K562 (cell line): ENCODE data around the gene DNAJC11. TPM values are rescaled to one million over a fixed set of nuclear protein-coding genes. Genes with fewer than 3 reads are reported as not detected.

Source experiments
- CBX3 ChIP-seq, 2 experiments: IDR thresholded peaks; 1 replicate in 1 of 2; 2 replicates in 1 of 2; pipeline ENCODE4 v1.6.1; 2012; ENCODE audit warnings: inconsistent platforms in 2 of 2, low read length in 2 of 2, borderline replicate concordance in 1 of 2, control low read depth in 1 of 2
- CBX5 ChIP-seq: IDR thresholded peaks from 2 replicates; pipeline ENCODE4 v1.6.1; 2014; ENCODE audit warnings: low read depth, borderline replicate concordance
- CHD1 ChIP-seq: fragments of 200-600 bp; sonication (generic); IDR thresholded peaks from one replicate; pipeline ENCODE4 v1.6.1; 2012; ENCODE audit warnings: mild to moderate bottlenecking, moderate library complexity, low read length, inconsistent platforms
- EGR1 ChIP-seq: fragments of 450-650 bp; conservative IDR thresholded peaks from 2 replicates; pipeline ENCODE4 v1.6.1; 2017; ENCODE audit warnings: mild to moderate bottlenecking
- FUS ChIP-seq: fragments of 200-400 bp; formaldehyde crosslinking; optimal IDR thresholded peaks from 2 replicates; pipeline ENCODE3; 2017; ENCODE audit warnings: low read depth, low read length
- HBP1 ChIP-seq: fragments of 450-650 bp; formaldehyde crosslinking; IDR thresholded peaks from 2 replicates; pipeline ENCODE4 v1.4.0; 2022; ENCODE audit warnings: missing genetic modification characterization
- HMG20A ChIP-seq: fragments of 450-650 bp; formaldehyde crosslinking; conservative IDR thresholded peaks from 2 replicates; pipeline ENCODE4 v1.4.0; 2020; ENCODE audit warnings: mild to moderate bottlenecking, mixed read lengths
- HNRNPLL ChIP-seq: fragments of 200-400 bp; formaldehyde crosslinking; IDR thresholded peaks from 2 replicates; pipeline ENCODE4 v1.6.1; 2017; ENCODE audit warnings: low read length, low read depth, mild to moderate bottlenecking; ENCODE audit not compliant: poor library complexity, severe bottlenecking
- KLF16 ChIP-seq: IDR thresholded peaks from 2 replicates; pipeline ENCODE4 v1.6.1; 2016; ENCODE audit warnings: antibody characterized with exemption
- MBD1 ChIP-seq: fragments of 250-450 bp; sonication (Bioruptor Pico); IDR thresholded peaks from 2 replicates; pipeline ENCODE4 v1.8.0; 2022; ENCODE audit warnings: inconsistent platforms
- MBD2 ChIP-seq: sonication (generic); IDR thresholded peaks from 2 replicates; pipeline ENCODE4 v1.6.1; 2016; ENCODE audit warnings: low read depth, borderline replicate concordance
- MTA3 ChIP-seq: fragments of 450-650 bp; formaldehyde crosslinking; IDR thresholded peaks from 2 replicates; pipeline ENCODE4 v1.6.1; 2017; ENCODE audit warnings: mild to moderate bottlenecking, borderline replicate concordance
- NFE2 ChIP-seq: IDR thresholded peaks from 2 replicates; pipeline ENCODE4 v1.6.1; 2014; ENCODE audit warnings: antibody characterized with exemption, low read depth
- NKRF ChIP-seq: fragments of 450-650 bp; IDR thresholded peaks from 2 replicates; pipeline ENCODE4 v1.6.1; 2016; ENCODE audit warnings: borderline replicate concordance
- POLR2G ChIP-seq: fragments of 200-400 bp; formaldehyde crosslinking; IDR thresholded peaks from 2 replicates; pipeline ENCODE4 v1.6.1; 2017; ENCODE audit warnings: low read depth, mild to moderate bottlenecking, antibody characterized with exemption, low read length, moderate library complexity
- PREB ChIP-seq: sonication (generic); formaldehyde crosslinking; IDR thresholded peaks from 2 replicates; pipeline ENCODE4 v1.8.1; 2023; ENCODE audit warnings: mild to moderate bottlenecking, missing genetic modification reagents
- TCF7 ChIP-seq: sonication (generic); IDR thresholded peaks from 2 replicates; pipeline ENCODE4 v1.6.1; 2016; ENCODE audit warnings: antibody characterized with exemption, borderline replicate concordance
- ZNF133 ChIP-seq: fragments of 250-450 bp; sonication (Bioruptor Pico); IDR thresholded peaks from 2 replicates; pipeline ENCODE4 v1.4.0; 2020; ENCODE audit warnings: mild to moderate bottlenecking
- ZNF146 ChIP-seq: IDR thresholded peaks from one replicate; pipeline ENCODE4 v1.6.1; 2018; ENCODE audit warnings: missing compliant biosample characterization; ENCODE audit not compliant: unreplicated experiment
- ZNF512 ChIP-seq: IDR thresholded peaks from 2 replicates; pipeline ENCODE4 v1.6.1; 2016; ENCODE audit warnings: missing genetic modification characterization, missing compliant biosample characterization
- polyA plus RNA-seq, 8 experiments: library from polyadenylated mRNA; depleted of rRNA in 4 of 8; stranded (reverse) in 5 of 8; unstranded in 3 of 8; fragments of >200 nt; fragmentation: Nextera tagmentation in 2 of 8; fragmentation: Illumina TruSeq in 1 of 8; extraction: Ambion mirVana in 2 of 8; extraction: Trizol in 1 of 8; gene quantifications; 2 replicates each; pipeline versions ENCODE4 v1.2.1 to v1.2.3, GENCODE V29; 2011 to 2014; ENCODE audit warnings: inconsistent platforms in 1 of 8, missing spikeins in 1 of 8
- total RNA-seq, 7 experiments: library from RNA; depleted of rRNA in 6 of 7; stranded (reverse); fragments of >200 nt in 6 of 7; fragmentation: Illumina TruSeq in 2 of 7; extraction: Trizol in 2 of 7; gene quantifications; 2 replicates each; pipeline versions ENCODE4 v1.2.1 to v1.2.3, GENCODE V29; 2011 to 2021; ENCODE audit warnings: low replicate concordance in 1 of 7

The DNAJC11 gene
- total and polyA plus RNA-seq, 9 of the 15 experiments (the other 6 are each of a cell fraction or from before 2014, with no cell fraction given): 14.1 to 123 (median 76.6) TPM

GRCh38 chr1:6614019-6614928, 87.3 kb downstream of the DNAJC11 start (continued):
- TF ChIP-seq ZNF512 (tag) (no peak), ZNF146 (no peak), MTA3 (no peak), TCF7 (no peak), POLR2G (peak; percentile 2), CBX5 (no peak), NFE2 (no peak), FUS (peak; percentile 13), HMG20A (no peak), KLF16 (no peak), MBD1 (CRISPR knock-in tag) (no peak), CBX3 (IDR thresholded peaks at IDR 0.05; ENCODE audit: borderline replicate concordance in 1 of 2, low read length in 2 of 2) (no peak), HNRNPLL (no peak), MBD2 (no peak), CHD1 (peak; percentile 69), ZNF133 (no peak), EGR1 (no peak; the same call in 1 of the 2 replicates), PREB (CRISPR knock-in tag) (no peak), NKRF (no peak), HBP1 (no peak)
